ENCODE measurements around the gene ZBTB24.
A peak's percentile ranks its signal among the peaks of the same experiment; 100 is the strongest.

Gene ZBTB24

GRCh38 chr6:109498052-109498451, 15.0 kb upstream of the ZBTB24 start:
- no peak for DNase-seq

GRCh38 chr6:109496036-109496772, 13.2 kb upstream of the ZBTB24 start:
- no peak for DNase-seq

GRCh38 chr6:109493865-109494264, 10.8 kb upstream of the ZBTB24 start:
- peak; percentile 16 to 51 for DNase-seq

DNA sequence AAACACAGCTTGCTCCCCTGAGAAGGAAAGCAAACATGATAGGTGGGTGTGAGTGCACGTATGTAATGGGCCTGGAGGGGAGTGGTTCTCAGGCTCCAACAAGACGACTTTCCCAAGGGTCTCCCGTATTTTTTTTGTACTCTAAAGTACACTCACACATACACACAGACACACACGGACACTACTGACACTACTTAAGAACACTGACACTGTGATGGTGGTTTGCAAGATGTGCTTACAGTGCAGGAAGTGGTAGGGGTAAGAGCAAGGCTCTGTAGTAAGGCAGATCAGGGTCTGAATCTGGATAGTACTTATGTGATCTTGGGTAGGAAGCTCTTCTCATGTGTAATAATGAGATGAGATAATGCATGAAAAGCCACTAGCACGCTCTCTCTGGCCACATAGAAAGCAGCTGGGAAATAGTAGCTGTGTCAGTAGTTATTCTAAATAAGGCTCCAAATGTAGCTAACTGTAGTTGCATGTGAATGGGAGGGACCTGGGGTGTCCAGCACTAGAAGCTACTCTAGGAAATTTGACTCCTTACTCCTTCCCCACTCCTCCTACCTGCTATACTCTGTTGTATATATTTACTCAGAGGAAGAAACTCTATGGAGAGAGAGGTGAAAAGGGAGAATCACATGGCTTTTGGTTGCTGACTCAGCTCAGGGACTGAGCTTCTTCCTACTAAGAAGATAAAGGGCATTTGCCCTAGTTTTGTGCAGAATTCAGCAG, 8.4 kb upstream of the ZBTB24 start:
- DNase-seq = no peak

- no peak for DNase-seq
These were observed 7.7 kb upstream of the ZBTB24 start for GRCh38 chr6:109490713-109491112.

- no peak for DNase-seq
These were observed 5.0 kb upstream of the ZBTB24 start for GRCh38 chr6:109488001-109488400.

DNA sequence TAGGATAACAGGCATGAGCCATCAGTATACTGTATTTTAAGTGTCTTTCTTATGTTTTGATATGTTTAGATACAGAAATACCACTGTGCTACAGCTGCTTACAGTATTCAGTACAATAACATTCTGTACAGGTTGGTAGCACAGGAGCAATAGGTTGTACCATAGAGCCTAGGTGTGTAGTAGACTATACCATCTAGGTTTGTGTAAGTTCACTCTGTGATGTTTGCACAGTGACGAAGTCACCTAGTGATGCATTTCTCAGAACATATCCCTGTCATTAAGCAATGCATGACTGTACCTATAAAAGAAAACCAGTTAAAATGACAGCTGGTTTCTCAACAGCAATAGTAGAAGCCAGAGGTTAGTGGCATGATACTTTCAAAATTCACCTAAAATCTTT, 3.0 kb upstream of the ZBTB24 start:
- no peak for DNase-seq

DNA sequence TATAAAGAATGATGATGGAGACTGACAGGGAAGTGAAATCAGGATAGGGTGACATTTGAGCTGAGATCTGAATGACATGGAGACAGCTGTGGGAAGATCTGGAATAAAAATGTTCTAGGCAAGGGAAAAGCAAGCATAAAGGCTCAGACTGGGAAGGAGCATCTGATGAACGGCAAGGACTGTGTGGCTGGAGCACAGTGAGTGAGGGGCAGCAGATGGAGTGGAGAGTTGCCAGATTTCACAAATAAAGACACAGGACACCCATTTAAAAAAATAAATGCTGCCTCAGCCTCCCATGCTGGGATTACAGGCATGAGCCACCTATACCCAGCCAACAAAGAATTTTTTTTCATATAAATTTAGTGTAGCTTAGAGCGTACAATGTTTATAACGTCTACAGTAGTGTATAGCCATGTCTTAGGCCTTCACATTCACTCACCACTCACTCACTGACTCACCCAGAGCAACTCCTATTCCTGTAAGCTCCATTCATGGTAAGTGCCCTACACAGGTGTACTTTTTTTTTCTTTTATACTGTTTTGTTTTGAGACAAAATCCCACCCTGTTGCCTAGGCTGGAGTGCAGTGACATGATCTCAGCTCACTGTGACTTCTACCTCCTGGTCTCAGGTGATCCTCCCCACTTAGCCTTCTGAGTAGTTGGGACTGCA, 2.4 kb upstream of the ZBTB24 start:
- DNase-seq = no peak

DNA sequence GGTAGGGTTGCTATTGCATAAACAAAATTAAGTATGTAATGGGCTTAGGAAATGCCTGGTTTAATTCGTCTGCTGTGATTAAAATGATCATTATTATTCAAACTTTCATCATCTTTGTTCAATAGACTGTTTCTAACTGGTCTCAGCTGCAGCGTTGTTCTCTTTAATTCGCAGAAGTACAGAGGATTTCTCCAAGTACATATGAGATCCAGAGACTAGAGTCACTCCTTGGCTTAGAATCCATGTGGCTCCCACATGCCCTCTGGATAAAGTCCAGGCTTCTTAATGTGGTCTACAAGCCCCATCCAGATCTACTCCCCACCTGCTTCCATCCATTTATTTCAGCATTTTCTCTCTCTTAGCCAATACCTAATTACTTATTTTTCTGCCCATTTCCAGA, 1.1 kb upstream of the ZBTB24 start:
- no peak for DNase-seq

- peak in 1 of 2 donors; percentile 6 for DNase-seq
These were observed 677 bp upstream of the ZBTB24 start for GRCh38 chr6:109483735-109484057.

DNA sequence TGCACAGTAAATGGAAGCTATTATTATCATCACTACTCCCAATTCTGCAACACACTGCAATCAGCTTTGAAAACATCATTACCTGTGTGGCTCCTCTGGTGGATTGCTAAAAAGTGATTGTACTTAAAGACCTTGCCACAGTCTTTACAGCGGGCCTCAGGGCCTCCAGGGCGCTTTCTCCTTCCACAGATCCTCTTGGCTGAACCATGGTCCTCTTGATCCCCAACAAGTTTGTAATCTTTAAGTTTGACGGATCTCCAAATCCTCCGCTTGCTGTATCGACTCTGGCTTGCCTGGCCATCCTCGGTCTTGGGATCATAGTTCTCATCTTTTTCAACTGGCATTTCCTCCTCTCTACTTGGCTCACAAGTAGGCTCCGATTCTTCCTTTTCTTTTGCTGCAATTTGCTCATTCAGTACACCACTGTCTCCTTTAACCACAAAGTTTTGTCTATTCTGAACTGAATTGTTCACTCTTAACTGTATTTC, 2.0 kb downstream of the ZBTB24 start:
- DNase-seq = no peak

DNA sequence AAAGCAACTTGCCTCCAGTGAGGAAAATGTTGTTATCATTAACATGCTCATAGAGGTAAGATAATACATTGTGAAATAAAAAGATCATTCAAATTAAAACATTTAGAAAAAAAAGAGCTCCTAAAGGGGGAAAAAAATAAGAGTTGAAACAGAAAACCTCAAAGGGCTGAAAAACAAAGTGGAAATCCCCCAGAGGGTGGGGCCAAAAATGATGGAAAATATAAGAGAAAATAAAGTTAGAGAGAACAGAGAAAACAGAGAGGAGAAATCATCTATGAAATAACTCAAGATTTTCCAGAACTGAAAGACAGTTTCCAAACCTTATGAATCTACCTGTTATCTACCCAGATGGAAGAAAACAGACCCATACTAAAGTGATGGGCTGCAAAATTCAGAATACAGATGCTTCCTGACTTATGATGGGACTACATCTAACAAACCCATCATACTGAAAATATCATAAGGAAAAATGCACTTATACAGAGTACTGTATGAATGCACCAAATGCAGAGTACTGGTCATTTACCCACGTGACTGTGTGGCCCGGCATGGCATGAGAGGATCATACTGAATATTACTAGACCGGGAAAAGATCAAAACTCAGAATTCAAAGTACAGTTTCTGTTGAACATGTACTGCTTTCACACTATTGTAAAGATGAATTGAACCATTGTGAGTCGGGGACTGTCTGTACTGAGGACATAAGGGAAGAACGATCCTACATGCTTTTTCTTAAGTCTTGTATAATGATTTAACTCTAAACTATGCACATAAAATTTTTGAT, 4.0 kb downstream of the ZBTB24 start:
- DNase-seq = no peak

DNA sequence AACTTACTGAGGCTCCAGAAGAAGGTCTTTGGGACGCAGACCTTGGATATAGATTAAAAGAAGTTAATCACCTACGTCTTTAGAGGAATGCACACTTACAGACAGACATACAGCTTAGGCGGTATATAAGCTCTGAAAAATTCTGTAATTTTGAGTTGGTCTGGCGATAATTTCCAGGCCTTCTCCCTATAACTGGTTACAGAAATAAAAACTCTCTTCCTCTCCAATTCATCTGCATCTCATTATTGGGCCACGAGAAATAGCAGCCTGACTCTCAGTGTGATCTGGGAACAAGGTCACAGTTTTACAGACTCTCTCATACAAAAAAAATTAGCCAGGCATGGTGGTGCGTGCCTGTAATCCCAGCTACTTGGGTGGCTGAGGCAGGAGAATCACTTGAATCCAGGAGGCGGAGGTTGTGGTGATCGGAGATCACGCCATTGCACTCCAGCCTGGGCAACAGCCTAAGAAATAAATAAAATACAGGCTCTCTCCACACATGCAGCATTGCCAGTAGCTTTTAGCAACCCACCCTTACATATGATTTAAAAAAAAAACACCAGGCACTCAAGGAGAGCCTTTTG, 4.7 kb downstream of the ZBTB24 start:
- DNase-seq = no peak

GRCh38 chr6:109477725-109478124, 5.3 kb downstream of the ZBTB24 start:
- no peak for DNase-seq

DNA sequence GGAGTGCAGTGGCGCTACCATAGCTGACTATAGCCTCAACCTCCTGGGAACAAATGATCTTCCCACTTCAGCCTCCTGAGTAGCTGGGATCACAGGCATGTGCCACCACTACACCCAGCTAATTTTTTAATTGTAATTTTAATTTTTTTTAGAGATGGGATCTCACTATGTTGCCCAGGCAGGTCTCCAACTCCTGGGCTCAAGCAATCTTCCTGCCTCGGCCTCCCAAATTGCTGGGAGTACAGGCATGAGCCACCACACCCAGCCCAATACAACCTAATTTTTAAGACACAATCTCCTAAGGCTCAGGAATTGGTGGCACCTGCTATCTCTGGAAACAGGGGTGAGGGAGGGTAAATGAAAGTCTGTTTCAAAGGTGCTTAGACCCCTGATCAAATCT, 5.8 kb downstream of the ZBTB24 start:
- DNase-seq = no peak

DNA sequence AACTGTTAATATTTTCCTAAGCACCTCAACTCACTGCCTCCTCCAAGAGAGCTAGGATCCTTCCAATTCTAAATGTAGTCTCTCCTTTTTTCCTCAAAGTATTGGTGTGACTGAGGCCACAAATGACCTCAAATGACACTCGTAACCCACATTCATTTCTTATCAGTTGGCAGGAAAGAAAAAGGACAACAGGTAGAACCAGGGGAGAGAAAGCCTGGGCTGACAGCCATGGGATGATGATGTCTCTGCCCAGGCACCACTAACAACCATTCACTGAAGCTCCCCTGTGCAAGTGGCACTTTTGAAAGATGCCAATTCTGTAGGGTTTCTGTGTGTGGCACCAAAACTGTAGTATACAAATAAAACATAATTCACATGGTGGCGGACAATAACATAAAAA, 7.4 kb downstream of the ZBTB24 start:
- no peak for DNase-seq

- no peak for DNase-seq
These were observed 8.0 kb downstream of the ZBTB24 start for GRCh38 chr6:109474995-109475394.

DNA sequence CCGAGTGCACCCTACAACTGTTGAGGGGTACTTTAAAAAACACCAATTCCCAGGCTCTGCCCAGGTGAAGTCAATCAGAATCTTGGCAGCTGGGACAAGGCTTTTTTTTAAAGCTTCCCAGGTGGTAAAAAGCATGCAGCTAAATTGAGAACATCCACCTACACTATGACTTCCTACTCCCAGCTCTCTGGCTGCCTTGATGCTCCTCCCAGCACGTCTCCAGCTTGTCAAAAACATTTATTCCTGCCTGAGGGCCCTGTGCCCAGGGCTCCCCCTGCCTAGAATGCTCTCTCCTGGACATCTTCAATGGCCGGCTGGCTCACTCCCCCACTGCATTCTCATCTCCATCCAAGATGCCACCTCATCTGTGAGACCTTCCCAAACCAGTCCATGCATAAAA, 9.9 kb downstream of the ZBTB24 start:
- no peak for DNase-seq

- DNase-seq = no peak
These were observed 10.7 kb downstream of the ZBTB24 start for GRCh38 chr6:109472132-109472995.

- no peak for DNase-seq
These were observed 11.8 kb downstream of the ZBTB24 start for GRCh38 chr6:109471105-109471810.

GRCh38 chr6:109469591-109470189, 13.3 kb downstream of the ZBTB24 start:
- no peak for DNase-seq
